ENCODE data around the gene SLC19A1.

SLC19A1 gene

GRCh38 chr21:45515241-45516061 is 26.8 kb downstream of the SLC19A1 start:
- DNase-seq: no peak

- no peak for DNase-seq
These were observed 27.8 kb downstream of the SLC19A1 start for GRCh38 chr21:45514311-45515021.

- no peak for DNase-seq
These were observed 28.4 kb downstream of the SLC19A1 start for GRCh38 chr21:45513741-45514310.

- no peak for DNase-seq
These were observed 29.1 kb downstream of the SLC19A1 start for GRCh38 chr21:45513003-45513717.

- DNase-seq: no peak
These were observed 29.6 kb downstream of the SLC19A1 start for GRCh38 chr21:45512626-45513002.

- no peak for DNase-seq
These were observed 30.4 kb downstream of the SLC19A1 start for GRCh38 chr21:45511661-45512431.

GRCh38 chr21:45511007-45511406 is 31.2 kb downstream of the SLC19A1 start:
- no peak for DNase-seq

GRCh38 chr21:45510466-45510955 is 31.7 kb downstream of the SLC19A1 start:
- no peak for DNase-seq

- DNase-seq: no peak
These were observed 32.4 kb downstream of the SLC19A1 start for GRCh38 chr21:45509566-45510465.

- no peak for DNase-seq
These were observed 33.4 kb downstream of the SLC19A1 start for GRCh38 chr21:45508607-45509565.

- no peak for DNase-seq
These were observed 34.2 kb downstream of the SLC19A1 start for GRCh38 chr21:45507888-45508508.

- DNase-seq: no peak
These were observed 34.7 kb downstream of the SLC19A1 start for GRCh38 chr21:45507523-45507875.

GRCh38 chr21:45506836-45507522 is 35.3 kb downstream of the SLC19A1 start:
- DNase-seq: no peak

- DNase-seq: no peak
These were observed 35.9 kb downstream of the SLC19A1 start for GRCh38 chr21:45506241-45506817.

- DNase-seq: no peak
These were observed 36.7 kb downstream of the SLC19A1 start for GRCh38 chr21:45505416-45506021.

- no peak for DNase-seq
These were observed 37.5 kb downstream of the SLC19A1 start for GRCh38 chr21:45504516-45505415.

- DNase-seq: no peak
These were observed 38.2 kb downstream of the SLC19A1 start for GRCh38 chr21:45504021-45504515.

Data from NCI-H2227 treated with DMSO at 0.1 percent for 48 hours (cell line).